Ovary (tissue), 9 donors: ENCODE data around the gene CYP3A4. TPM values are rescaled to one million over a fixed set of nuclear protein-coding genes. Genes with fewer than 3 reads are reported as not detected.
"Not testable (repeated sequence)": the region's sequence is repeated elsewhere in the genome, so short reads cannot be mapped to it uniquely, and the experiment has no call there.

ENCODE experiments used
- DNase-seq, 5 donors: peaks; one replicate each; pipeline ENCODE4 v3.0.0-alpha.2; 2019 to 2020
- H3K27ac ChIP-seq, 2 donors: fragments of 200-600 bp; one replicate each; pipeline versions ENCODE4 v1.5.1 to v1.8.0; 2019 to 2022
- H3K27me3 ChIP-seq: fragments of 200-600 bp; one replicate; pipeline ENCODE4 v1.8.0; 2022
- H3K36me3 ChIP-seq: fragments of 200-600 bp; sonication (generic); one replicate; pipeline ENCODE4 v1.5.1; 2019
- H3K4me1 ChIP-seq: one replicate; pipeline ENCODE4 v1.8.1; 2013; ENCODE audit warnings: mild to moderate bottlenecking, moderate library complexity; ENCODE audit not compliant: insufficient read depth
- H3K4me3 ChIP-seq: fragments of 200-600 bp; sonication (generic); one replicate; pipeline ENCODE4 v1.5.1; 2017
- H3K9me3 ChIP-seq, 2 donors: fragments of 200-600 bp in 1 of 2; sonication (generic) in 1 of 2; one replicate each; pipeline versions ENCODE4 v1.5.1 to v1.8.1; 2013 to 2019; ENCODE audit warnings: mild to moderate bottlenecking in 1 of 2, moderate library complexity in 1 of 2
- EP300 ChIP-seq: sonication (generic); formaldehyde crosslinking; IDR thresholded peaks from one replicate; pipeline ENCODE4 v1.6.1; 2017; ENCODE audit warnings: antibody characterized with exemption
- POLR2A ChIP-seq: fragments of 450-650 bp; IDR thresholded peaks from one replicate; pipeline ENCODE4 v1.6.1; 2017; ENCODE audit warnings: antibody characterized with exemption, mild to moderate bottlenecking, moderate library complexity
- WGBS, 3 donors: extraction: QIAGEN DNeasy Blood & Tissue Kit in 1 of 3; methylation state at CpG; one replicate each; pipeline versions ENCODE4 v1.1.5 to v1.1.7; 2013 to 2017; 5-methylcytosine and 5-hydroxymethylcytosine counted together
- intact Hi-C, 4 donors: fragments of 100-400 bp; cut with DNase I; formaldehyde crosslinking; loops; one replicate each; pipeline versions ENCODE4 v1.11.0 to v1.15.1; 2022 to 2023
- polyA plus RNA-seq, 2 donors: library from polyadenylated mRNA; stranded (reverse); fragments of 200-250 nt in 1 of 2; fragments of 350-450 nt in 1 of 2; fragmentation: Illumina TruSeq in 1 of 2; extraction: RNeasy Lipid Tissue Mini Kit (QIAGEN cat#74804) in 1 of 2; gene quantifications; one replicate each; pipeline ENCODE4 v1.2.3, GENCODE V29; 2013 to 2014
- total RNA-seq, 7 donors: library from RNA; depleted of rRNA in 2 of 7; stranded (reverse); fragments of >200 nt in 2 of 7; fragmentation: NEBNext Ultra II Directional in 3 of 7; extraction: Animal tissue kit (Norgen Biotek cat#: 25700) in 3 of 7; gene quantifications; one replicate each; pipeline versions ENCODE4 v1.1.0 to v1.2.4, GENCODE V29; 2016 to 2023
- TF ChIP-seq, protein P1 (sequence below), 3 donors: fragments of 450-650 bp in 2 of 3; fragments of 200-600 bp in 1 of 3; IDR thresholded peaks; one replicate each; pipeline versions ENCODE4 v1.5.1 to v1.8.0; 2016 to 2022; ENCODE audit warnings: antibody characterized with exemption in 3 of 3, mild to moderate bottlenecking in 1 of 3
- donor health status: DM: no; HTN: no; CAD: no; lungs with moderate emphysema.
- donor health status: DM: no; HTN: no; CAD: no.
- donor health status: Bipolar disorder and iron deficiency.
- donor health status: DM: yes; HTN: yes; CAD: no.
- donor health status: DM: no; HTN: no; CAD: no.
- donor health status: DM: yes; HTN: yes; CAD: no.

The CYP3A4 gene
- total and polyA plus RNA-seq, 9 donors = 0.05 to 3.7 (median 0.27) TPM; not detected in 1

DNA sequence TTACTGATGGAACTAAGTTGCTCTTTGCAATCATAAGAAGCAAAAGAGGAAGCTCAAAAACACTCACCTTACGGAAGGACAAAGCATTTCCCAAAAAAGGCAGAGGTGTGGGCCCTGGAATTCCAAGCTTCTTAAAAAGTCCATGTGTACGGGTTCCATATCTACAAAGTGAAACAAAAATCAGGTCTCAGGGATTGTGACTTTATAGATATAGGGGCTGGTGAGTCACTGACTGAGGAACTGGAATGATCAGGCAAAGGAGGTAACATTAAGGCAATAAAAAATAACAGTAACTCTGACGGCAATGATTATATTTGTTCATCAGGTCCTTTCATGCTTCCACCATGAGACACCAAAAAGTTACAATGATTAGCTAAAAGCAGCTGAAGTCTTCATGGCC is 53.0 kb downstream of the CYP3A4 start:
- intact Hi-C loops = no loop called here
- Histone ChIP-seq H3K4me3 (no peak overlapping the region), H3K36me3 (no peaks in the 10 kb centered on the region), H3K9me3 (no peaks in the 10 kb centered on the region), H3K27me3 (no peaks in the 10 kb centered on the region), H3K27ac (no peak overlapping the region), H3K4me1 (no peaks in the 10 kb centered on the region)
- TF ChIP-seq, protein P1, sequence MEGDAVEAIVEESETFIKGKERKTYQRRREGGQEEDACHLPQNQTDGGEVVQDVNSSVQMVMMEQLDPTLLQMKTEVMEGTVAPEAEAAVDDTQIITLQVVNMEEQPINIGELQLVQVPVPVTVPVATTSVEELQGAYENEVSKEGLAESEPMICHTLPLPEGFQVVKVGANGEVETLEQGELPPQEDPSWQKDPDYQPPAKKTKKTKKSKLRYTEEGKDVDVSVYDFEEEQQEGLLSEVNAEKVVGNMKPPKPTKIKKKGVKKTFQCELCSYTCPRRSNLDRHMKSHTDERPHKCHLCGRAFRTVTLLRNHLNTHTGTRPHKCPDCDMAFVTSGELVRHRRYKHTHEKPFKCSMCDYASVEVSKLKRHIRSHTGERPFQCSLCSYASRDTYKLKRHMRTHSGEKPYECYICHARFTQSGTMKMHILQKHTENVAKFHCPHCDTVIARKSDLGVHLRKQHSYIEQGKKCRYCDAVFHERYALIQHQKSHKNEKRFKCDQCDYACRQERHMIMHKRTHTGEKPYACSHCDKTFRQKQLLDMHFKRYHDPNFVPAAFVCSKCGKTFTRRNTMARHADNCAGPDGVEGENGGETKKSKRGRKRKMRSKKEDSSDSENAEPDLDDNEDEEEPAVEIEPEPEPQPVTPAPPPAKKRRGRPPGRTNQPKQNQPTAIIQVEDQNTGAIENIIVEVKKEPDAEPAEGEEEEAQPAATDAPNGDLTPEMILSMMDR (IDR thresholded peaks at IDR 0.05) = no peak
- no peak for TF ChIP-seq POLR2A
- TF ChIP-seq EP300 = no peak
- 80 to 88% (median 83%) methylated on average over 3 of the region's 3 CpGs for WGBS, 3 donors
- no peak for DNase-seq

DNA sequence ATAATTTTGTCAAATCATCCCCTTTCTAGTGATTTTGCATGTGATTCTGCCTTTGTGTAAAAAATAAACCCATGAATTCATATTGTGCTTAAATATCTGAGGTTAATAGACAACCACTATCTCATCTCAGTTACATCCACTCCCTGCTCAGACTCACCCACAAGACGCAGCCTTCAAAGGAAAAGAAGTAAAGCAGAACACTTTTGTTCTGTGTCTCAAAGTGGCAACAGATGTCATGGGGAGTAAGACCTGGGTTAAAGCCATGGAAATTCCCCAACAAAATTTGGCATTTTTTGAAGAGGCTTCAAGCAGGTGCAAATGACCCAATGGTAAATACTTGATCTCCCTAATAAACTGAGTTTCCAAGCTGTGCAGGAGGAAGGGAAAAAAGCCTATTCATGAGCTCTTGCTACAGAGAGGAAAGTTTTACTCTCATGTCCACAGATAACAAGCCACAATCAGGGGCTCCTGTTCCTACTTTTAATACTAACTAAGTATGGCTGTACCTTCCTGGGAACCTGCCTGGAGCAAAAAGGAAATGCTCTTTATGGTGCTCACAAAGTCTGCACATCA is 53.7 kb downstream of the CYP3A4 start:
- H3K4me1 ChIP-seq = no peaks in the 10 kb centered on the region
- intact Hi-C loops = no loop called here
- H3K4me3 ChIP-seq = no peak overlapping the region
- WGBS, 3 donors = 27 to 52% (median 36%) methylated on average over 1 of the region's 1 CpG
- no peaks in the 10 kb centered on the region for H3K9me3 ChIP-seq
- TF ChIP-seq EP300 (no peak), POLR2A (no peak)
- TF ChIP-seq, protein P1 (IDR thresholded peaks at IDR 0.05) = no peak
- no peak for DNase-seq
- H3K27me3 ChIP-seq = no peaks in the 10 kb centered on the region
- no peak overlapping the region for H3K27ac ChIP-seq
- H3K36me3 ChIP-seq = no peaks in the 10 kb centered on the region

DNA sequence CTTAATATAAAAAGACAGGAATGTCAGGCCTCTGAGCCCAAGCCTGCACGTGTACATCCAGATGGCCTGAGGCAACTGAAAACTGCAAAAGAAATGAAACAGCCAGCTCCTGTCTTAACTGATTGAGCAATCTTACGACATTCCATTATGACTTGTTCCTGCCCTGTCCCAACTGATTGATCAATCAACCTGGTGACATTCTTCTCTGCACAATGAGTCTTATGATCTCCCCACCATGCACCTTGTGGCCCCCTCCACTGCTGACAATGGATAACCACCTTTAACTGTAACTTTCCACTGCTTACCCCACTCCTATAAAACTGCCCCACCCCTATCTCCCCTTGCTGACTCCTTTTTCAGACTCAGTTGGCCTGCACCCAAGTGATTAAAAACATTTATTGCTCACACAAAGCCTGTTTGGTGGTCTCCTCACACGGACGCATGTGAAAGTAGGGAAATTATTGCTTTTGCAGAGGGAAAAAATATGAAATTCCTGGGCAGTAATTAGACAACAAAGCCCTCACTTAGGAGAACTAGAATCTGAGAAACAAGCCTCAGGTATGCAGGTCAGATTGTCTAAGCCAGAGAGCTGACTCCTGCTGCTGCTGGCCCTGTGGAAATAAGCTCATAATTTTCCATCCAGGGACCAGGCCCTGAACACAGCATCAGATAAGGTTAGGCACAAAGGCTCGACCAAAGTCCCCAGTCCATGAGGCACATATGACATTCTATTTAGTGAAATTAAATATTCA is 54.3 kb downstream of the CYP3A4 start:
- 43 to 54% (median 48%) methylated on average over 5 of the region's 5 CpGs for WGBS, 3 donors
- Histone ChIP-seq H3K4me3 (no peak overlapping the region), H3K9me3 (peaks cover 0 to 3% of the 10 kb centered on the region in 2 donors), H3K4me1 (no peaks in the 10 kb centered on the region), H3K36me3 (no peaks in the 10 kb centered on the region), H3K27ac (no peak overlapping the region), H3K27me3 (no peaks in the 10 kb centered on the region)
- TF ChIP-seq POLR2A (no peak), EP300 (no peak)
- TF ChIP-seq, protein P1 (IDR thresholded peaks at IDR 0.05) = no peak
- DNase-seq = no peak
- intact Hi-C loops = no loop called here

DNA sequence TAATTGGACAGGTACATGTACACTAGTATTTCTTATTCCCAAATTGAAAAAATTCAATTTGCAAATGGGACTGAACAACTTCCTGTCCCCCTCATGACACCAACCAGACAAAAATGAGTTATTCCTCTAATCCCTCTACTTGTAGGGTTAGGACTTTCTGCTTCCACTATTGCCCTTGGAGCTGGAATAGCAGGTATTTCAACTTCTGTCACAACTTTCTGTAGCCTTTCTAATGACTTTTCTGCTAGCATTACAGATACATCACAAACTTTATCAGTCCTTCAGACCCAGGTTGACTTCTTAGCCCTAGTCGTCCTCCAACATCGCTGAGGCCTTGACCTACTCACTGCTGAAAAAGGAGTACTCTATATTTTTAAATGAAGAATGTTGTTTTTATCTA is 55.4 kb downstream of the CYP3A4 start:
- 90 to 97% (median 93%) methylated on average over 2 of the region's 2 CpGs for WGBS, 3 donors
- H3K9me3 ChIP-seq = peaks cover 0 to 3% of the 10 kb centered on the region in 2 donors
- no peak overlapping the region for H3K27ac ChIP-seq
- H3K4me3 ChIP-seq = no peak overlapping the region
- H3K4me1 ChIP-seq = no peaks in the 10 kb centered on the region
- no peaks in the 10 kb centered on the region for H3K27me3 ChIP-seq
- intact Hi-C loops = no loop called here
- no peak for TF ChIP-seq POLR2A
- TF ChIP-seq EP300 = no peak
- TF ChIP-seq, protein P1 (IDR thresholded peaks at IDR 0.05) = no peak
- H3K36me3 ChIP-seq = no peaks in the 10 kb centered on the region
- no peak for DNase-seq

DNA sequence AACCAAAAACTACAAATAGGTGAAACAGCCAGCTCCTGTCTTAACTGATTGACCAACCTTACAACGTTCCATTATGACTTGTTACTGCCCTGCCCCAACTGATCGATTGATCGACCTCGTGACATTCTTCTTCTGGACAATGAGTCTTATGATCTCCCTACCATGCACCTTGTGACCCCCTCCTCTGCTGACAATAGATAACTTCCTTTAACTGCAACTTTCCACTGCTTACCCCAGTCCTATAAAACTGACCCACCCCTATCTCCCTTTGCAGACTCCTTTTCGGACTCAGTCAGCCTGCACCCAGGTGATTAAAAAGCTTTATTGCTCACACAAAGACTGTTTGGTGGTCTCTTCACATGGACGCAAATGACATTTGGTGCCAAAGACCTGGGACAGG is 60.8 kb downstream of the CYP3A4 start:
- intact Hi-C loops, H3K4me1 ChIP-seq, H3K4me3 ChIP-seq, H3K36me3 ChIP-seq, H3K27ac ChIP-seq, H3K27me3 ChIP-seq, DNase-seq, H3K9me3 ChIP-seq: not testable (repeated sequence)
- 89 to 95% (median 92%) methylated on average over 6 of the region's 6 CpGs for WGBS, 3 donors
